GM23248 (cell line): ENCODE measurements around the gene PRR23E.

Experiments used
- EZH2 ChIP-seq: fragments of 200-600 bp; sonication (generic); IDR thresholded peaks from 2 replicates; pipeline ENCODE4 v1.6.1; 2018; ENCODE audit warnings: antibody characterized with exemption, mild to moderate bottlenecking; ENCODE audit not compliant: insufficient read depth, poor library complexity, severe bottlenecking
- EZH2phosphoT487 ChIP-seq: fragments of 200-600 bp; sonication (generic); IDR thresholded peaks from 2 replicates; pipeline ENCODE4 v1.6.1; 2018; ENCODE audit warnings: antibody characterized with exemption, moderate library complexity, mild to moderate bottlenecking, low read depth; ENCODE audit not compliant: insufficient read depth

DNA sequence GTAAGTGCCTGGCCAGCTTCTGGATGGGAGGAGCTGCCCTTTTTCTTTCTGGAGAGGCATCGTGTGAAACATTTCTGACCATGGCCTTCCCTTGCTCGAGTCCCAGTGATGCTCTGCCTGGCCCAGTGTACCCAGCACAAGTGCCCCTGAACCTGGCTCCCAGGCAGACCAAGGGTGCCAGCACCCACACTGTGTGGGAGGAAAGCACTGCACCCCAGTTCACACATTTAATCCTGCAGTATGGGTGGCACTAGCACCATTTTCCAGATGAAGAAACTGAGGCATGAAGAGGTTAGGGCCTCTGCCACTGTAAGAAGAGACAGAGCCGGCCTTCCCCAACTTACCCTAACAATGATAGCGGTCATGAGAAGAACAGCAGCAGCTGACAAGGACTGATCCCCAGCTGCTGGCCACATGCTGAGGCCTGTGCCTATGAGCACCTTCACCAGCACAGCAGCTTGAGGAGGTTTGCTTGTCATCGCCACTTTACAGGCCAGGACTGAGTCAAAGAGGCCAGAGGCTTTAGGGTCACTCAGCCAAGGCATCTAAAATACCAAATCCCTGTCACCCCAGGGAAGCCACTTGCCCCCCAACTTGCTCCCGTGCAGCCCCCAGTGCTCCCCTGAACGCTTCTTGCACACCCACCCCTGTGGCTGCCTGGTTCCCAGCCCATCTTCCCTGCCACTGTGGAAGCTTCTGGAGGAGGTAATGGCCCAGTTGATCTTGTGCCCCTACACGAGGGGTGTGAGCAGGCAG is 15.0 kb downstream of the PRR23E start:
- no peak for TF ChIP-seq EZH2
- TF ChIP-seq EZH2phosphoT487 = no peak
